Measurements from ENCODE around the gene EBF4. TPM values are rescaled to one million over a fixed set of nuclear protein-coding genes. Genes with fewer than 3 reads are reported as not detected.
A peak's percentile ranks its signal among the peaks of the same experiment; 100 is the strongest.

EBF4 gene
- polyA plus RNA-seq, 1 donor from 2014 or later: 13.2 TPM

DNA sequence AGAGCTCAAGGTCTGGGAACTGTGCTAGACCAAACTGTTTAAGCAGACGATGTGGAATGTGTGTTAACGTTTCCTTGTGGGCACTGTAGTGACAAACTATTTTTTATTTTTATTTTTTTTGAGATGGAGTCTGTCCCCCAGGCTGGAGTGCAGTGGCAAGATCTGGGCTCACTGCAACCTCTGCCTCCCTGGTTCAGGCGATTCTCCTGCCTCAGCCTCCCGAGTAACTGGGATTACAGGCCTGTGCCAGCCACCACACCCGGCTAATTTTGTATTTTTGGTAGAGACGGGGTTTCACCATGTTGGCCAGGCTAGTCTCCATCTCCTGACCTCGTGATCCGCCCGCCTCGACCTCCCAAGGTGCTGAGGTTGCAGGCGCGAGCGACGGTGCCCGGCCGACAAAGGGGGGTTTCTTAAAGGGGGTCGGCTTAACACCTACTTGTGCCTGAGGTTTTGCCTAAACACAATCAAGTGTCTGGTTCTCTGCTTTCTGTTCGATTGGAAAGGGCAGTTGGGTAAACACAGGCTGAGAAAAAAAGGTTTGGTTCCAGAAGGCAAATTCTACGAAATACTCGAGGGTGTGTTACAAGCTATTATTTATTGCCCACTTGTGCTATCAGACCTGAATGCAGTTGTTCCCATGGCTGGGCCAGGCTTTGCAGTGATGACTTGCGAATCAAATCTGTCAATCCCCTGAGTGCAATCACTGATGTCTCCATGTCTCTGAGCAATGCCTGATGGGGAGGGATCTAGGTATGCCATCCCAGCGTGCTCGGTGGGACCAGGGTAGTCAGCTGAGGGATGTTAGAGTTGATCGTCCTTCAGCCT lies 38.8 kb upstream of the EBF4 start:
- H3K79me2 ChIP-seq (replicated peaks; ENCODE audit: insufficient read depth, low read length): peaks cover 18% of the 10 kb centered on the region
- H3F3A ChIP-seq (ENCODE audit: insufficient read depth, low read length, poor library complexity, severe bottlenecking): no peaks in the 10 kb centered on the region
- no peaks in the 10 kb centered on the region for H3K27me3 ChIP-seq (ENCODE audit: insufficient read depth, low read depth, low read length)
- no peaks in the 10 kb centered on the region for H3K9me2 ChIP-seq (ENCODE audit: insufficient read depth, low read length)
- peak overlapping the region; percentile 92 for H3K4me2 ChIP-seq (ENCODE audit: low read length)
- peak overlapping the region; percentile 89 for H3K9ac ChIP-seq (ENCODE audit: low read length)
- H4K20me1 ChIP-seq (ENCODE audit: insufficient read depth): peaks cover 5% of the 10 kb centered on the region
- peaks cover 6% of the 10 kb centered on the region for H3K36me3 ChIP-seq (ENCODE audit: insufficient read depth, low read length)
- no peaks in the 10 kb centered on the region for H3K9me3 ChIP-seq (ENCODE audit: low read length)
- no peak overlapping the region for H2AFZ ChIP-seq (ENCODE audit: low read depth, low read length)
- peak overlapping the region; percentile 85 for H3K4me3 ChIP-seq (ENCODE audit: low read length)
- TF ChIP-seq SMC3 (conservative IDR thresholded peaks at IDR 0.05; ENCODE audit: poor library complexity): no peak
- TF ChIP-seq, protein P1, sequence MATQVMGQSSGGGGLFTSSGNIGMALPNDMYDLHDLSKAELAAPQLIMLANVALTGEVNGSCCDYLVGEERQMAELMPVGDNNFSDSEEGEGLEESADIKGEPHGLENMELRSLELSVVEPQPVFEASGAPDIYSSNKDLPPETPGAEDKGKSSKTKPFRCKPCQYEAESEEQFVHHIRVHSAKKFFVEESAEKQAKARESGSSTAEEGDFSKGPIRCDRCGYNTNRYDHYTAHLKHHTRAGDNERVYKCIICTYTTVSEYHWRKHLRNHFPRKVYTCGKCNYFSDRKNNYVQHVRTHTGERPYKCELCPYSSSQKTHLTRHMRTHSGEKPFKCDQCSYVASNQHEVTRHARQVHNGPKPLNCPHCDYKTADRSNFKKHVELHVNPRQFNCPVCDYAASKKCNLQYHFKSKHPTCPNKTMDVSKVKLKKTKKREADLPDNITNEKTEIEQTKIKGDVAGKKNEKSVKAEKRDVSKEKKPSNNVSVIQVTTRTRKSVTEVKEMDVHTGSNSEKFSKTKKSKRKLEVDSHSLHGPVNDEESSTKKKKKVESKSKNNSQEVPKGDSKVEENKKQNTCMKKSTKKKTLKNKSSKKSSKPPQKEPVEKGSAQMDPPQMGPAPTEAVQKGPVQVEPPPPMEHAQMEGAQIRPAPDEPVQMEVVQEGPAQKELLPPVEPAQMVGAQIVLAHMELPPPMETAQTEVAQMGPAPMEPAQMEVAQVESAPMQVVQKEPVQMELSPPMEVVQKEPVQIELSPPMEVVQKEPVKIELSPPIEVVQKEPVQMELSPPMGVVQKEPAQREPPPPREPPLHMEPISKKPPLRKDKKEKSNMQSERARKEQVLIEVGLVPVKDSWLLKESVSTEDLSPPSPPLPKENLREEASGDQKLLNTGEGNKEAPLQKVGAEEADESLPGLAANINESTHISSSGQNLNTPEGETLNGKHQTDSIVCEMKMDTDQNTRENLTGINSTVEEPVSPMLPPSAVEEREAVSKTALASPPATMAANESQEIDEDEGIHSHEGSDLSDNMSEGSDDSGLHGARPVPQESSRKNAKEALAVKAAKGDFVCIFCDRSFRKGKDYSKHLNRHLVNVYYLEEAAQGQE (IDR thresholded peaks at IDR 0.05; ENCODE audit: borderline replicate concordance): no peak
- peak overlapping the region; percentile 83 for H3K27ac ChIP-seq (ENCODE audit: low read length)

DNA sequence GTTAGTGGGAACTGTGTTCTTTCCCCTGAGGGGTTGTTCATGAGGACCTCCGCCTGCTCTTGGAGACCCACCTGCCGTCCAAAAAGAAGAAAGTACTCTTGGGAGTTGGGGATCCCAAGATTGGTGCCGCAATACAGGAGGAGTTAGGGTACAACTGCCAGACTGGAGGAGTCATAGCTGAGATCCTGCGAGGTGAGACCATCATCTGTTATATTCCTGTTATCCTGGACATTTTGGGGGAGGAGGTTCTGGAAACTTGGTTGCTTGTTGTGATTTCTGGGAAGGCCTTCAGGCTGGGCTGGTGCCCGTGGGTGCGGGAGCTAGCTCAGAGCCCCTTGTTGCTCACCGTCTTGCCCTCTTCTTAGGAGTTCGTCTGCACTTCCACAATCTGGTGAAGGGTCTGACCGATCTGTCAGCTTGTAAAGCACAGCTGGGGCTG lies 38.2 kb upstream of the EBF4 start:
- no peaks in the 10 kb centered on the region for H3K9me3 ChIP-seq (ENCODE audit: low read length)
- H4K20me1 ChIP-seq (ENCODE audit: insufficient read depth): peaks cover 5% of the 10 kb centered on the region
- no peak overlapping the region for H3K9ac ChIP-seq (ENCODE audit: low read length)
- no peaks in the 10 kb centered on the region for H3K27me3 ChIP-seq (ENCODE audit: insufficient read depth, low read depth, low read length)
- H3F3A ChIP-seq (ENCODE audit: insufficient read depth, low read length, poor library complexity, severe bottlenecking): no peaks in the 10 kb centered on the region
- H3K4me2 ChIP-seq (ENCODE audit: low read length): no peak overlapping the region
- peak overlapping the region; percentile 85 for H3K4me3 ChIP-seq (ENCODE audit: low read length)
- H3K36me3 ChIP-seq (ENCODE audit: insufficient read depth, low read length): peaks cover 6% of the 10 kb centered on the region
- no peak overlapping the region for H2AFZ ChIP-seq (ENCODE audit: low read depth, low read length)
- no peak overlapping the region for H3K27ac ChIP-seq (ENCODE audit: low read length)
- TF ChIP-seq, protein P1 (IDR thresholded peaks at IDR 0.05; ENCODE audit: borderline replicate concordance): no peak
- H3K9me2 ChIP-seq (ENCODE audit: insufficient read depth, low read length): no peaks in the 10 kb centered on the region
- peaks cover 18% of the 10 kb centered on the region for H3K79me2 ChIP-seq (replicated peaks; ENCODE audit: insufficient read depth, low read length)

GRCh38 chr20:2654831-2655230 lies 37.7 kb upstream of the EBF4 start:
- no peak overlapping the region for H2AFZ ChIP-seq (ENCODE audit: low read depth, low read length)
- H3K27me3 ChIP-seq (ENCODE audit: insufficient read depth, low read depth, low read length): no peaks in the 10 kb centered on the region
- H4K20me1 ChIP-seq (ENCODE audit: insufficient read depth): peaks cover 5% of the 10 kb centered on the region
- H3K79me2 ChIP-seq (replicated peaks; ENCODE audit: insufficient read depth, low read length): peaks cover 18% of the 10 kb centered on the region
- H3K27ac ChIP-seq (ENCODE audit: low read length): no peak overlapping the region
- H3K4me3 ChIP-seq (ENCODE audit: low read length): peak overlapping the region; percentile 85
- H3F3A ChIP-seq (ENCODE audit: insufficient read depth, low read length, poor library complexity, severe bottlenecking): no peaks in the 10 kb centered on the region
- H3K36me3 ChIP-seq (ENCODE audit: insufficient read depth, low read length): peaks cover 6% of the 10 kb centered on the region
- no peaks in the 10 kb centered on the region for H3K9me3 ChIP-seq (ENCODE audit: low read length)
- no peak overlapping the region for H3K9ac ChIP-seq (ENCODE audit: low read length)
- no peaks in the 10 kb centered on the region for H3K9me2 ChIP-seq (ENCODE audit: insufficient read depth, low read length)
- no peak overlapping the region for H3K4me2 ChIP-seq (ENCODE audit: low read length)
- TF ChIP-seq, protein P1 (IDR thresholded peaks at IDR 0.05; ENCODE audit: borderline replicate concordance): no peak
- TF ChIP-seq RAD21 (conservative IDR thresholded peaks at IDR 0.05): no peak
- TF ChIP-seq EZH2 (IDR thresholded peaks at IDR 0.05; ENCODE audit: borderline replicate concordance, insufficient read depth, low read length, poor library complexity, severe bottlenecking): no peak
- no peak for TF ChIP-seq EP300 (conservative IDR thresholded peaks at IDR 0.05; ENCODE audit: poor library complexity, severe bottlenecking)
- no peak for TF ChIP-seq POLR2AphosphoS5 (IDR thresholded peaks at IDR 0.05)
- TF ChIP-seq MXI1 (conservative IDR thresholded peaks at IDR 0.05; ENCODE audit: poor library complexity, severe bottlenecking): no peak
- no peak for TF ChIP-seq TAF1 (IDR thresholded peaks at IDR 0.05; ENCODE audit: low read depth)

All from neural cell (in vitro differentiated cells).